Pancreas (tissue), 10 donors: ENCODE data around the gene KIF4A. TPM values are rescaled to one million over a fixed set of nuclear protein-coding genes. Genes with fewer than 3 reads are reported as not detected.

ENCODE experiments used
- ATAC-seq, 4 donors: fragments of 200-7000 bp; cut with Tn5 transposase; one replicate each; pipeline versions ENCODE4 v1.8.0 to v1.9.1; 2020; ENCODE audit warnings: mild to moderate bottlenecking in 4 of 4, moderate library complexity in 4 of 4
- DNase-seq, 6 donors: peaks; one replicate each; pipeline ENCODE4 v3.0.0-alpha.2; 2020
- FAIRE-seq: peaks from 2 replicates; lab custom pipeline; 2012; peaks lifted over from hg19 to GRCh38; lab: Jason Lieb, UNC
- H3K27ac ChIP-seq, 4 donors: fragments of 200-600 bp; sonication (generic); 1 replicate in 3 of 4; 2 replicates in 1 of 4; pipeline versions ENCODE4 v1.5.0 to v1.8.0; 2020
- H3K27me3 ChIP-seq, 4 donors: fragments of 200-600 bp; one replicate each; pipeline ENCODE4 v1.8.0; 2021
- H3K36me3 ChIP-seq, 3 donors: fragments of 200-600 bp; sonication (generic) in 1 of 3; one replicate each; pipeline versions ENCODE4 v1.5.0 to v1.8.0; 2020 to 2021
- H3K4me1 ChIP-seq, 3 donors: fragments of 200-600 bp; one replicate each; pipeline ENCODE4 v1.8.0; 2021
- H3K4me3 ChIP-seq, 4 donors: fragments of 200-600 bp; sonication (generic) in 2 of 4; one replicate each; pipeline versions ENCODE4 v1.5.0 to v1.8.0; 2020 to 2021
- H3K9me3 ChIP-seq, 4 donors: fragments of 200-600 bp; one replicate each; pipeline ENCODE4 v1.8.0; 2021
- WGBS, 2 donors: extraction: QIAGEN DNeasy Blood & Tissue Kit; methylation state at CpG; one replicate each; pipeline ENCODE4 v1.1.7; 2013; 5-methylcytosine and 5-hydroxymethylcytosine counted together
- intact Hi-C, 3 donors: fragments of 100-400 bp; cut with DNase I; formaldehyde crosslinking; loops; one replicate each; pipeline versions ENCODE4 v1.11.1 to v1.14.2; 2022
- polyA plus RNA-seq, 2 donors: library from polyadenylated mRNA; stranded (reverse); fragments of 200-250 nt; gene quantifications; one replicate each; pipeline ENCODE4 v1.2.3, GENCODE V29; 2013
- total RNA-seq, 6 donors: library from RNA; stranded (reverse); fragmentation: NEBNext Ultra II Directional in 4 of 6; extraction: Animal tissue kit (Norgen Biotek cat#: 25700) in 4 of 6; gene quantifications; one replicate each; pipeline versions ENCODE4 v1.2.1 to v1.2.4, GENCODE V29; 2021 to 2023
- TF ChIP-seq, protein P1 (sequence below), 4 donors: fragments of 200-600 bp; sonication (generic) in 3 of 4; IDR thresholded peaks; one replicate each; pipeline versions ENCODE4 v1.5.0 to v1.8.0; 2021; ENCODE audit warnings: antibody characterized with exemption in 4 of 4
- donor health status: healthy with polysubstance abuse.
- donor health status: DM: no; HTN: no; CAD: no; lungs with moderate emphysema.
- donor health status: DM: no; HTN: no; CAD: no.
- donor health status: control.
- donor health status: control.
- donor health status: Bipolar disorder and iron deficiency.
- donor health status: DM: yes; HTN: yes; CAD: no.
- donor health status: DM: no; HTN: no; CAD: no.
- donor health status: DM: no; HTN: no; CAD: no.
- donor health status: DM: yes; HTN: yes; CAD: no.

KIF4A gene
- total and polyA plus RNA-seq, 8 donors = 0.04 to 0.72 (median 0.12) TPM; not detected in 1

- intact Hi-C loops = no loop called here
- Histone ChIP-seq H3K27ac (peak overlapping the region; percentile 25 to 93 (median 83)), H3K4me3 (peak overlapping the region; percentile 35 to 48 (median 44)), H3K36me3 (no peaks in the 10 kb centered on the region), H3K27me3 (no peaks in the 10 kb centered on the region), H3K9me3 (no peaks in the 10 kb centered on the region), H3K4me1 (peaks cover 0 to 8% (median 0%) of the 10 kb centered on the region in 3 donors)
- FAIRE-seq (no peak), DNase-seq (no peak), ATAC-seq (no peak)
- TF ChIP-seq, protein P1, sequence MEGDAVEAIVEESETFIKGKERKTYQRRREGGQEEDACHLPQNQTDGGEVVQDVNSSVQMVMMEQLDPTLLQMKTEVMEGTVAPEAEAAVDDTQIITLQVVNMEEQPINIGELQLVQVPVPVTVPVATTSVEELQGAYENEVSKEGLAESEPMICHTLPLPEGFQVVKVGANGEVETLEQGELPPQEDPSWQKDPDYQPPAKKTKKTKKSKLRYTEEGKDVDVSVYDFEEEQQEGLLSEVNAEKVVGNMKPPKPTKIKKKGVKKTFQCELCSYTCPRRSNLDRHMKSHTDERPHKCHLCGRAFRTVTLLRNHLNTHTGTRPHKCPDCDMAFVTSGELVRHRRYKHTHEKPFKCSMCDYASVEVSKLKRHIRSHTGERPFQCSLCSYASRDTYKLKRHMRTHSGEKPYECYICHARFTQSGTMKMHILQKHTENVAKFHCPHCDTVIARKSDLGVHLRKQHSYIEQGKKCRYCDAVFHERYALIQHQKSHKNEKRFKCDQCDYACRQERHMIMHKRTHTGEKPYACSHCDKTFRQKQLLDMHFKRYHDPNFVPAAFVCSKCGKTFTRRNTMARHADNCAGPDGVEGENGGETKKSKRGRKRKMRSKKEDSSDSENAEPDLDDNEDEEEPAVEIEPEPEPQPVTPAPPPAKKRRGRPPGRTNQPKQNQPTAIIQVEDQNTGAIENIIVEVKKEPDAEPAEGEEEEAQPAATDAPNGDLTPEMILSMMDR (IDR thresholded peaks at IDR 0.05) = no peak
- 10 to 22% methylated on average over 2 of the region's 2 CpGs for WGBS, 2 donors
Observed at GRCh38 chrX:70456256-70456655, 166.4 kb downstream of the KIF4A start.

DNA sequence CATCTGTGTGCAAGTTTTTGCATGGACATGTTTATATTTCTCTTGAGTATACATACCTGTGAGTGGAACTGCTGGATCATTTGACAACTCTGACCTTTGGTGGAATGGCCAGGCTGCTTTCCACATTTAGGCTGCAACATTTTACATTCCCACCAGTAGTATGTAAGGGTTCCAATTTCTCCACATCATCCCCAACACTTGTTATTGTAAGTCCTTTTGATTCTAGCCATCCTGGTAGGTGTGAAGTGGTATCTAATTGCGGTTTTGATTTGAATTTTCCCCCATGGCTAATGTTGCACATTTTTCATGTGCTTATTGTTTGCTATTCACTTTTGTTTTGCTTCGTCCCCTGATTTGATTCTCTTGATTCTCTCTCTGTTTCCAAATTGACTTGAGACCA lies 171.1 kb downstream of the KIF4A start:
- TF ChIP-seq, protein P1 (IDR thresholded peaks at IDR 0.05) = no peak
- Histone ChIP-seq H3K4me3 (no peak overlapping the region), H3K27ac (no peak overlapping the region), H3K4me1 (peaks cover 0 to 4% (median 0%) of the 10 kb centered on the region in 3 donors), H3K27me3 (no peaks in the 10 kb centered on the region), H3K9me3 (no peaks in the 10 kb centered on the region), H3K36me3 (no peaks in the 10 kb centered on the region)
- ATAC-seq = no peak
- no peak for FAIRE-seq
- no peak for DNase-seq
- WGBS, 2 donors = 75 to 81% methylated on average over 2 of the region's 2 CpGs
- intact Hi-C loops = no loop called here

DNA sequence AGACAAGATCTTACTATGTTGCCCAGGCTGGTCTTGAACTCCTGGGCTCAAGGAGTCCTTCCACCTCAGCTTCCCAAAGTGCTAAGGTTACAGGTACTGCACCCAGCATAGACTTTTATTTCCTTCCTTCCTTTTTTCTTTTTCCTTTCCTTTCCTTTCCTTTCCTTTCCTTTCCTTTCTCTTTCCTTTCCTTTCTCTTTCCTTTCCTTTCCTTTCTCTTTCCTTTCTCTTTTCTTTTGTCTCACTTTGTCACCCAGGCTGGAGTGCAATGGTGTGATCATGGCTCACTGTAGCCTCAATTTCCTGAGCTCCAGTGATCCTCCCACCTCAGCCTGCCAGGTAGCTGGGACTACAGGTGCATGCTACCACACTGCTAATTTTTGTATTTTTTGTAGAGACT lies 174.1 kb downstream of the KIF4A start:
- H3K36me3 ChIP-seq = no peaks in the 10 kb centered on the region
- FAIRE-seq (no peak), DNase-seq (no peak), ATAC-seq (no peak)
- TF ChIP-seq, protein P1 (IDR thresholded peaks at IDR 0.05) = no peak
- intact Hi-C loops = no loop called here
- no peaks in the 10 kb centered on the region for H3K9me3 ChIP-seq
- H3K27ac ChIP-seq = no peak overlapping the region
- no peaks in the 10 kb centered on the region for H3K27me3 ChIP-seq
- H3K4me3 ChIP-seq = no peak overlapping the region
- no peaks in the 10 kb centered on the region for H3K4me1 ChIP-seq

GRCh38 chrX:70466968-70467367 lies 177.1 kb downstream of the KIF4A start:
- no peak for FAIRE-seq
- Histone ChIP-seq H3K27ac (no peak overlapping the region), H3K27me3 (no peaks in the 10 kb centered on the region), H3K9me3 (no peaks in the 10 kb centered on the region), H3K36me3 (no peaks in the 10 kb centered on the region), H3K4me3 (no peak overlapping the region), H3K4me1 (no peaks in the 10 kb centered on the region)
- ATAC-seq = peak in 1 of 4 donors; percentile 15
- TF ChIP-seq, protein P1 (IDR thresholded peaks at IDR 0.05) = no peak
- intact Hi-C loops = no loop called here
- no peak for DNase-seq

GRCh38 chrX:70468709-70469108 lies 178.8 kb downstream of the KIF4A start:
- no peaks in the 10 kb centered on the region for H3K36me3 ChIP-seq
- no peak overlapping the region for H3K27ac ChIP-seq
- TF ChIP-seq, protein P1 (IDR thresholded peaks at IDR 0.05) = no peak
- DNase-seq = no peak
- intact Hi-C loops = no loop called here
- ATAC-seq = no peak
- H3K27me3 ChIP-seq = no peaks in the 10 kb centered on the region
- H3K9me3 ChIP-seq = no peaks in the 10 kb centered on the region
- FAIRE-seq = no peak
- no peak overlapping the region for H3K4me3 ChIP-seq
- WGBS, 2 donors = 81 to 90% methylated on average over 1 of the region's 1 CpG
- no peaks in the 10 kb centered on the region for H3K4me1 ChIP-seq

Other genes starting within 250 kb of the KIF4A start
- gene AWAT2, start 240.2 kb upstream of the KIF4A start, total RNA-seq = not detected
- not detected for gene AWAT2, start 240.2 kb upstream of the KIF4A start, polyA plus RNA-seq
- gene OTUD6A, start 227.6 kb upstream of the KIF4A start, total RNA-seq = not detected
- not detected for gene OTUD6A, start 227.6 kb upstream of the KIF4A start, polyA plus RNA-seq
- gene IGBP1, start 156.7 kb upstream of the KIF4A start, total RNA-seq = 10 to 100 TPM; 42.5 to 68.8 (median 52.1) TPM
- gene IGBP1, start 156.7 kb upstream of the KIF4A start, polyA plus RNA-seq = 10 to 100 TPM; 44.8 to 45.8 TPM
- not detected for gene DGAT2L6, start 112.6 kb upstream of the KIF4A start, total RNA-seq
- gene DGAT2L6, start 112.6 kb upstream of the KIF4A start, polyA plus RNA-seq = not detected
- gene AWAT1, start 55.4 kb upstream of the KIF4A start, total RNA-seq = not detected
- gene AWAT1, start 55.4 kb upstream of the KIF4A start, polyA plus RNA-seq = not detected
- gene P2RY4, start 29.9 kb upstream of the KIF4A start, total RNA-seq = under 1 TPM in 2 of 6 donors, not detected in 4; 0.20 to 0.32 TPM
- under 1 TPM; 0.09 to 0.11 TPM for gene P2RY4, start 29.9 kb upstream of the KIF4A start, polyA plus RNA-seq
- not detected for gene ARR3, start 21.8 kb upstream of the KIF4A start, total RNA-seq
- gene ARR3, start 21.8 kb upstream of the KIF4A start, polyA plus RNA-seq = not detected
- not detected for gene RAB41, start 7.9 kb upstream of the KIF4A start, total RNA-seq
- gene RAB41, start 7.9 kb upstream of the KIF4A start, polyA plus RNA-seq = not detected
- 10 to 100 TPM in 4 of 6 donors, 1 to 10 TPM in 2; 7.4 to 18.3 (median 12.4) TPM for gene PDZD11, start 177 bp upstream of the KIF4A start, total RNA-seq
- 10 to 100 TPM; 28.7 to 30.9 TPM for gene PDZD11, start 177 bp upstream of the KIF4A start, polyA plus RNA-seq
- not detected for gene GDPD2, start 133.2 kb downstream of the KIF4A start, total RNA-seq
- gene GDPD2, start 133.2 kb downstream of the KIF4A start, polyA plus RNA-seq = not detected
- 10 to 100 TPM; 35.3 to 55.7 (median 47.1) TPM for gene DLG3, start 154.7 kb downstream of the KIF4A start, total RNA-seq
- 10 to 100 TPM; 18.7 to 19.0 TPM for gene DLG3, start 154.7 kb downstream of the KIF4A start, polyA plus RNA-seq